Upper lobe of left lung (tissue), 4 donors: ENCODE measurements around the gene IDH3A.

Experiments used
- POLR2AphosphoS5 ChIP-seq, 2 donors: sonication (generic); formaldehyde crosslinking; IDR thresholded peaks; one replicate each; pipeline ENCODE4 v1.5.1; 2017; ENCODE audit warnings: antibody characterized with exemption in 2 of 2
- TF ChIP-seq, protein P1 (sequence below), 6 experiments: fragments of 450-650 bp in 4 of 6; fragments of 200-600 bp in 2 of 6; sonication (generic) in 2 of 6; IDR thresholded peaks; one replicate each; pipeline ENCODE4 v1.5.1; 2016 to 2019; ENCODE audit warnings: antibody characterized with exemption in 6 of 6

DNA sequence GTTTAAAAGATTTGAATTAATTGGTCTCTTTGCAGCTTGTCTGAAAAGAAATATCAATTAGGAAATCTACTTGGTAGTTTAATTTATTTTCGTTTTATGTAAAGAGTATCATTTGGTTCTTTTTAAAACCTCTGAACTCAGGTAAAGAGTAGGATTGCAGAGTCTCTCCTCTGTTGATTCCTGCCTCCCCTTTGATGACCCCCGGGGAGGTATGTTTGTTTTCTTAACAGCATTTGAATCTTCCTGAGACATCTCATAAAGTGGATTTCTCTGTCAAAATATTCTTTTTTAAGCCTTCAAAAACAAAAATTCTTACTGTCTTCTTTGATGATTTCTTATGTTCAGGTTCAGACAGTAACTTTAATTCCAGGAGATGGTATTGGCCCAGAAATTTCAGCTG lies 8.0 kb downstream of the IDH3A start:
- TF ChIP-seq, protein P1, sequence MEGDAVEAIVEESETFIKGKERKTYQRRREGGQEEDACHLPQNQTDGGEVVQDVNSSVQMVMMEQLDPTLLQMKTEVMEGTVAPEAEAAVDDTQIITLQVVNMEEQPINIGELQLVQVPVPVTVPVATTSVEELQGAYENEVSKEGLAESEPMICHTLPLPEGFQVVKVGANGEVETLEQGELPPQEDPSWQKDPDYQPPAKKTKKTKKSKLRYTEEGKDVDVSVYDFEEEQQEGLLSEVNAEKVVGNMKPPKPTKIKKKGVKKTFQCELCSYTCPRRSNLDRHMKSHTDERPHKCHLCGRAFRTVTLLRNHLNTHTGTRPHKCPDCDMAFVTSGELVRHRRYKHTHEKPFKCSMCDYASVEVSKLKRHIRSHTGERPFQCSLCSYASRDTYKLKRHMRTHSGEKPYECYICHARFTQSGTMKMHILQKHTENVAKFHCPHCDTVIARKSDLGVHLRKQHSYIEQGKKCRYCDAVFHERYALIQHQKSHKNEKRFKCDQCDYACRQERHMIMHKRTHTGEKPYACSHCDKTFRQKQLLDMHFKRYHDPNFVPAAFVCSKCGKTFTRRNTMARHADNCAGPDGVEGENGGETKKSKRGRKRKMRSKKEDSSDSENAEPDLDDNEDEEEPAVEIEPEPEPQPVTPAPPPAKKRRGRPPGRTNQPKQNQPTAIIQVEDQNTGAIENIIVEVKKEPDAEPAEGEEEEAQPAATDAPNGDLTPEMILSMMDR (IDR thresholded peaks at IDR 0.05): no peak
- TF ChIP-seq POLR2AphosphoS5 (IDR thresholded peaks at IDR 0.05): no peak
